HG03103 (cell line): ENCODE results near the gene CDH8.
"Not testable (repeated sequence)": the region's sequence is repeated elsewhere in the genome, so short reads cannot be mapped to it uniquely, and the experiment has no call there.

ENCODE experiments used
- ATAC-seq: cut with Tn5 transposase; IDR thresholded peaks from one replicate; pipeline ENCODE4 v1.9.1; 2021; ENCODE audit warnings: low read depth; ENCODE audit not compliant: unreplicated experiment

CDH8 gene

DNA sequence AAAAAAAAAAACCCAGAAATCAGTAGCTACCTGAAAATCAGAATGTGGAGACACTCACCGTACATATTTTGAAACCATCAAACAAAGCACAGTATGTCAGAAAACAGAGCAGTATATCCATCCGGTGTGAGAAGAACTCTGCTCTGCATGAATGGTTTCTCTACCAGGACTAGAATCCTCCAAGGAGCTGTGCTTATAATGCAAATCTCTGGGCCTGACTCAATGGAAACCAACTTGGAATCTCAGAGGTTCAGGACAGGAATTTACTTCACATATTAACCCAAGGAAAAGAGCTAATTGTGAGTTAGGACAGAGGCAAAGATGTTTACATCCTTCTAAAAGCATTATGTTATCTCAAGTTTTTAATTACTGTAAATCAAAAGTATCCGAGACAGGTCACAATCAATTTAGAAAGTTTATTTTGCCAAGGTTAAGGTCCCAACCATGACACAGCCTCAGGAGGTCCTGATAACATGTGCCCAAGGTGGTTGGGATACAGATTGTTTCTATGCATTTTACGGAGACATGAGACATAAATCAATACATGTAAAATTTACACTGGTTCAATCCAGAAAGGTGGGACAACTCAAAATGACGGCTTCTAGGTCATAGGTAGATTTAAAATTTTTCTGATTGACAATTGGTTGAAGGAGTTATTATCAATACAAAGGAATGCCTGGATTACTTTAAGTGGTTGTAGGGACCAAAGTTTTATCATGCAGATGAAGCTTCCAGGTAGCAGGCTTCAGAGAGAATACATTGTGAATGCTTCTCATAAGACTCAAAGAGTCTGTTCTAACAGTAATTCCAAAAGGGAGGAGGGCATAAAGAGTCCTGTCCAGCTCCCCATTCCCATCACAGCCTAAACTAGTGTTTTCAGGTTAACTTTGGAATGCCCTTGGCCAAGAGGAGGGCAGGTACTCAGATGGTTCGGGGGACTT, 164.1 kb downstream of the CDH8 start:
- ATAC-seq = no peak

DNA sequence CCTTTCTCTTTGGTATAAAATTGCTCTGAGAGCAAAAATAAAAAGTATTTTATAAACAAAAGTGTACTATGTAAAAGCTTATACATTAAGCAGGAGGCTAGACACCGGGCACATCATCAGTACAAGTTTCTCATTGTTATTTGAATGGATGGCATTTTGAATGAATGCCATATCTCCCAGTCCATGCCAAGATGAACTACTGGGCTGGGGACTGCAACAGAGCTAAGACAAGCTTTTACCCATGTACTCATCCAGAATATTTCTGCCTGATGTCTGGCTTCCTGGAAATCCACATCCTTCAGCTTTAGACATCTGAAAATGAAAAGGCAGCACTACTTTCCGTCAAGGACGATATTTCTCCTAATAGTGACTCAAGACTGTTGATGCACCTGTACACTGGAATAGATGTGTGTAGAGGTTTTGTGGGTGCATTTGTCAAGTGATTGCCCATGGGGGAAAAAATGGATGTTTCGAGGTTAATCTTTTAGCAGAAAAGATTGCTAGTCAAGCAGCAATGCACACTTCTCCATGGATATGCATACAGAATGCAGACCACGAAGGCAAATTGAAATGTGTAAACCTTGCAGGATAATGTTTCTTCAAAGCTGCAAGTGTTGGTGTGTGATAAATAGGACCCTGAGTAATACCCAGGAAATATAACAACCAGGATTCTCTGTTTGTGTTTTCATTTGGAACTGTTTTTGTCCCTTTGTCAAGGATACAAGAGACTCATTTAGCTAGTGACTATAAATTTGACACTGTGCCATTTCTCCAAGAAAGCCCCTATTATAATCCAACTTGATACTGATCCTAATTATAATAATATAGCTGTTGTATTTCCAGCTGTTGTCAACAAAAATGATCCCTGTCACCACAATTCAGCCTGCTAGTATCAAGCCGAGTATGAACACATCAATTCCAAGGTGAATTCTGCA, 173.8 kb downstream of the CDH8 start:
- no peak for ATAC-seq

DNA sequence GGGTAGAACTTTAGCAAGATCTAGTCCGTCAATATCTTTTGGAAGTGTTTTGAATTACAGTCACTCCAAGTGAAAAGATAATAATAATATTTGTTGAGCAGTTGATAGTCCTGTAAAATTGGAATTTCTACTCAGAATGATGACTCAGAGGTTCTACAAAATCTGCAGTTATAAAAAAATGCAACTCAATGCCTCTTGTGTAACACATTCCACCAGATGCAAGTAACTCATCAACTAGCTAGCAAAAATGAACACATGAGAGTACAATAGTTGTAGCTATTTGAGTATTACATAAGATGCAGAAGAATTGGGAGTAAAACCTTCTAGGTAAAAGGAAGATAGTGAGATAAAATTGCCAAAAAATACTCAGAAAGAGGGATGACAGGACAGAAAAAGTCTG, 177.2 kb downstream of the CDH8 start:
- ATAC-seq = no peak

DNA sequence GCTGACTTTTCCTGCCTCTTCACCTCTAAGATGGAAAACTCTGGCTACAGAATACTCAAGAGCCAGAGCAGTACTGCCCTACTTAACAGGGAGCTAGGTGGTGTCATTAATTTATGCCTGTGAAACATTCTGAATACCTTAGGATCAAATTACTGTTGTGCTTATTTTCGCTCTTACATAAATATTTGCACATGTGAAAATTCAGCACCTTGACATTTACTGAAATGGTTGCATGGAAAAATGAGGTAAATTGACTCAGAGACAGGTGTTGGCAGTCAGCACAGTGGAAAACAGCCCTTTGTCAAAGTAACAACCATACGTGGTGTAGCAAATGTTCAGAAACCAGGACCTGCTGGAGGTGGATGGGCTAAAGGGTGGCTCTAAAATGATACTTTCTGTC, 193.6 kb downstream of the CDH8 start:
- ATAC-seq = no peak

DNA sequence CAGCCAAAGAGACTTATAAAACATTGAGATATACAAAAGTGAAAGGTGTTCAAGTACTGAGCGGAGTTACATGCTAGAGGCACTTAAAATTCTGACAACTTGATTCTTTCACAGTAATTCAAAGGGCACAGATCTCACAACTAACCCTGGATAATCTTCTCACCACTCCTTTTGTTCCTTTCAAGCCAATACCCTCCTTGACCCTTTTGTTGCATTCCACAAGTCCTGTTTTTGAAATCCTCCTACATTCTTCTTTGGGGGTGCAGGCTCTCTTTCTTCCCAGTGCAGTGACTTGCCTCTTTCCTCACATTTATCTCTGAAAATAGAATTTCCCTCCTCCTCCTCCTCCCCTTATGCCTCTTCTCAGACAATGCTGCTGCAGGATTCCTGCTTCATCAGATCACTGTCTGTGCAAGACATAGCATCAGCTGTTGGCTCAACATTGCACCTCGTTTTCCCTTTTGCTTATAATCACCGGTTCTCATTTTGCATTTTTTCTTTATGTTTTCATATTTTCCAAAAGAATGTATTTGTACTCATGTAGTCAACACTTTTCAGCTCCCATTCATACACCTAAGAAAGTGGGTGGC, 199.3 kb downstream of the CDH8 start:
- ATAC-seq = no peak

DNA sequence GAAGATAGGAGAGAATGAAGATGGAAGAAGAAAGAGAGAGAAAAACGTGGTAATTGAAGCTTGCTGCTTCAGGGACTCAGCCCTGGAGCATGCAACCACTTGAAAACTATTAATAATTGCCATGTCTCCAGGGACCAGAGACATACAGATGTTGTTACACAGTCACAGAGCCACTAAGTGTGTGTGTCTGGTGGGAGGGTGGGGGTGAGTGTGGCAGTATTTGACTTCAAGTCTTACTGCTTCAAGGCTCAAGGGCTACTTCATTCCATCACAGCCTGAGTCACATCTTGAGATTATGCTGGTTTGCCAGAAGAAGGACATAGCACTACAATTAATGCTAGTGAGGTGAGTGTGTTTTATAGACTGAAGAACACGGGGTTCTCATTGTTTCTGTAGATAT, 202.2 kb downstream of the CDH8 start:
- ATAC-seq = no peak

DNA sequence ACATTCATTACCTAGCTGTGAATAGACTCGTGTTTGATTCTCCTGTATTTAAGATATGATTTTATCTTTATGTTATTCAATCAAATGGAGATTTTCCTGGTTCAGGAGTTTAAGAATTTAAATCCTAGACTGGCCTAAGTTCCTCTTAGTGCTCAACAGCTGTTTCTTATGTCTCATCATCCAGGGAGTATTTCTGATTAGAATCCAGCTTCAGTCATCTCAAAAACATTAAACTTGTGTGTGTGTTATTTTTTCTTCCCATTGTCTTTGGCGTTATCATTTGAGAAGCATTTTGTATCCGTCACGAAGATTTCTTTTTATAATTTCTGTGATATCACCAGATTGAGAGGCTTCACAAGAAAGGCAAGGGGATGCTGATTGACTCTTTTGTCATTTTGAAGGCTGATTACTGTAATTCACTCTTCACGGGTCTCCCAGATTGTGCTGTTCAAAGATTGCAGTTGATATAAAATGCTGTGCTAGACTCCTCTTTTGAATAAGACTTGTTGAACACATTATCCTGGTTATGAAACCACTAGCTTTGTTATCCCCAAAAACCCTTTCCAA, 204.8 kb downstream of the CDH8 start:
- ATAC-seq = no peak

DNA sequence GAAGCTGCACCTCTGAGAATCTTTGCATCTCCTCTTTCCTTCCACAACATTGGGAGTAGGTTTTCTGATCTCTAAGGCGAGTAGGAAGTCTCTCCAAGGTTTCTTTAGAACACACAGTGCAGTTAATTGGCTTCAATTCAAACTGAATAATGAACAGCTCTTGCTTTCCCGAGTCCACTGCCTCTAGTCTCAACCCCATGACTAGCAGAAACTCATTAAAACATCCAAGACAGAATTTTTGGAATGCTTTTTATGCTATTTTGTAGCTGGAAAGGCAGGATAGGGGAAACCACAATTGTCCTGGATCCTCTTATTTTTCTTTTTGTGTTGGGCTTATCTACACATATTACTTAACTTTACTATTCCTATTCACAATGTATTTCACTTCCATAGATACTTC, 206.6 kb downstream of the CDH8 start:
- no peak for ATAC-seq

DNA sequence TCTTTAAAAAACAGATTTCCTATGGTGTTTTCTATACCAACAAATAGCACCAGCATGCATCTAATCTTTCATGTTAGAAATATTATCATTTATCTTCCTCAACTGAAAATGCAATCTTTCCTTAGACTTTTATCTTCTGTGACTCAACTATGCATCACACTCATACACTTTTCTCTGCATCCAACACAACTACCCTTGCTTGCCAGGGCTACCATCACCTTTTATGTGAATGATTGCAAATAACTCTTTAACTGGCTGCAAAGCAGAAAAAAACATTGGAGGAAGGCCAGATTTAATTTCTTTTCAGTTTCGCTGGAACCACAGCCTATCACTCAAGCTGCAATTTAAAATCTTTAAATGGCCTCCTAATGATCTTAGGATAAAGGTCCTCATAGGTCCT, 212.9 kb downstream of the CDH8 start:
- ATAC-seq = no peak

DNA sequence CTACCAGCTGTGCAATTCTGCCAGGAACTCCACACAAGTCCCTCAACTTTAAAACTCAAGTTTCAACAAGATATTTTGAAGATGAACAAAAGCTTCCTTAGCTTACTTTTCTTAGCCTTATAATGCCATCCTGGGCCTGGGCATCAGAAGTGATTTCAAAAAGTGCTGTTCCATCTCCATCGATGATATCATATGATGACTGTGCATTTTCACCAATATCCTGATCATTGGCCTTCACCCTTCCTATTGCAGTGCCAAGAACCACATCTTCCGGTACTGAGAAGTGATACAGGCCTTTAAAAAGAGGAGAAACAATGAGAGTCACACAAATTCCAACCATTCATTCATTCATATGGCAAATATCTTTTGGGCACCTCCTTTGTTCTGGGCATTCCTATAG, 215.4 kb downstream of the CDH8 start:
- ATAC-seq = no peak

DNA sequence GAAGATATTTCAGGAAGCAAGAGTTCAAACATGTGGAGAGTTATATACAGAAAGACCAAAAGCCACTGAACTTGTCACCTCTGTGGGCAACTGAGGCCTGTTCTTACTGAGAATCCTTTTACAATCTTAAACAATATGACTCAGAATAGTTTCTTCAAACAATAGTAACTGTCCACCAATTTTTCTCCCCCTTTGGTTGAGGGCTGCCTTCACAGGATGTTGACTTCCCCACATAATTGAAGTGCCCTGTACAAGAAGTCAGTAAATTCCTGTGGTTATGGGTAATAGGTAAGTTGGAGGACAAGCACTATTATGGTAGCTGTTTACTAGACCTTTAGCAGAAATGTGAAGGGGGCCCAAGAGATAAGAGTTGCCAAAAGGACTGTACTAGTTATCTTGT, 215.8 kb downstream of the CDH8 start:
- ATAC-seq = no peak

DNA sequence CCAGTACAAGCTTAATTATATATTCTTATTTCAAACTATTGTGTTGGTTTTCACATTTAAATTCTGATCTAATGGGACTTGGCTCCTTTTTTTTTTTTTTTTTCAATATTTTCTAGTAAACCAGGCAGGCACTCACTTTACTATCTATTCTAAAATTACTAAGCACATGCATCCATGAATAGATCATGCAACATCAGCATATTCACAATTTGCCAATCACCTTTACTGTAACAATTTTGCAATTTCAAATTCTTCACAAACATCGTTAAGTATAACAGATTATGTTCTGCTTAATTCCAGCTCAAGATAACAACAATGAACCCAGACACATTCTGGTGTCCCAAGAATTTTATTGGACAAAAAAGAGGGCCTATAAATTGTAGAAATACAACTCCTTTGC, 217.4 kb downstream of the CDH8 start:
- ATAC-seq = no peak

DNA sequence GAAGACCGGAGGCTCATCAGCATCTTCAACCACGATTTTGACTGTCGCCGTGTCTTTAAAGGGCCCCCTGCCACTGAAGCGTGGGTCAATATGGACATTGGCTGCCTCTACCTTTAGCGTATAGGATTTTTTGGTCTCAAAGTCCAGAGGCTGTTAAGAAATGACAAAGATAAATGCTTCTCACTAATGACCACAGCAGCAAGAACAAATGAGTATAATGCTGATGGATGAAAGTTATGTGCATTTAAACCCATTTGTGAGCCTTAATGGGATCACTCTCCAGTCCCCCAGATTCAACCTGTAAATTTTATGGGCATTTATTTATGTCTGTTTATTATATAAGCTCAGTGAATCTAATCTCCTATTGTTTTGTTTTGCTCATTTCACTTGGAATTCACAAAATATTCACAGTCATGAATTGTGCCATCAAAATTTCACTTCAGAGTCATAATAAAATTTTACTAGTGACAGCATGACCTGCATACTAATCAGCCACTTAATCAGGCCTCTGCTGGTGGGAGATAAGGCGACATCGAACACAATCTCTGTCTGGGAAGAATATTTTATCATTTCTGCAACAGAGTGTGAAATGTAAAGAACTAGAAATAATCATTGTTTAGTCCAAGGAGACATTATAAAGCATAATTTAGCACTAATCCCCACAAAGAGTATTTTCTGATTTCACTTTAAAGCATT, 218.5 kb downstream of the CDH8 start:
- ATAC-seq = no peak

DNA sequence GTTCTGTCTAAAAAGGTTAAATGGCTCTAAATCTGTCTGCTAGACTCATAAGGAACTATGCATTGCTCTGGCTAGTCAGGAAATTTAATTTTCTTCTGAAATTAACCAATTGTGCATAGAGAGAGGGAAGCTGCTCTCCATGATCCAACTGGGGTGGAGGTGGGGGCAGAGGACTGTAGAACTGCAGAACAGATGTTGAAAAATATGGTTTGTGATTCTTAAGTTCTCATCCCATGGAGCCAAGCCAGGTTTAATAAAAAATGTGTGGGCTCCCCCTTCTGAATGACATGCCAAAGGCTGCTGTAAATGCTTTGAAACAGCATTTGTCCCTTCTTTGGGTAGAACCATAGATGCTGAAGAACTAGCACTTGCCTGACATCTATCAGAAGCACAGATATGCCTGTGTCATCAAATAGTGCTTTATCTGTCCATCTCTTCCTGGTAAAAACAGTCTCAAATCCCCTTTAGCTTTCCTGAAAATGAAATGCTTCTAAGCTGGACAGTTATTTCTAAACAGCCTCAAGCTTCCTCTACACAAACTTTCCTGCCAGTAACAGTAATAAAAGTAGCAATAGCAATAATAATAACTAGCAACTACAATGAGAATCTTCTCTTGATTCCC, 221.4 kb downstream of the CDH8 start:
- no peak for ATAC-seq

DNA sequence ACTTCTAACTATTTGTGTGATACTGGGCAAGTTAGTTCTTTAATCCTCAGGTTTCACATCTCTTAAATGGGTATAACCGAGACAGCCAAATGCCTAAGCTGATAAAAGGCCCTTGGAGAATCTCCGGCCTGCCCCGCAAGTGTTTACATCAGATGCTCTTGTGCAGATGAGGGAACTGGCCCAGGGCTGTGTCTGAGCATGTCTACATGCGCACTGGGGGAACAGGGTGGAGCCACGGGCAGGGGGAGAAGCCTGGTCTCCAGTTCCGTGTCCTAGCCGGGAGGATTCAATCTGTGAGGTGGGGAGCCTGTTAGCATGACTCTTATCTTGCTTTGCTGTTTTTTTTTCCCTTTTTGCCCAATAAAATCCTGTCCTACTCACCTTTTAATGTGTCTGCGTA, 222.9 kb downstream of the CDH8 start:
- ATAC-seq = no peak

DNA sequence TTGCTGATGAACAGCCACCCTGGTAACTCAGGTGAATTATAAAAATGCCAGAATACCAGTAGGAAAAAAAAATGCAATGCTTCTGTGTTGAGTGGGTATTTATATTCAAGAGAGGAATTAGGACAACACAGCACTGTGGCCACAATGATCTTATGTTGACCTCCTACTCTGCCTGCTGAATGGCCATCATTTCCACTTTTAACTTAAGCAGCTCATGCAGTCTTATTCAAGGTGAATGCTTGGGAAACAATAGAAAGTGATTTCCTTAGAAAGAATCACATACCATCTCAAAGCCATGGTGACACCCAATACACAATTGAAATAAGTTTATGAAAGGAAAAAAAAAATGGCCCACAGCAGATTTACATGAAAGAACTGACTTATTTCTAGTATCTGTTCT, 224.0 kb downstream of the CDH8 start:
- ATAC-seq = no peak

DNA sequence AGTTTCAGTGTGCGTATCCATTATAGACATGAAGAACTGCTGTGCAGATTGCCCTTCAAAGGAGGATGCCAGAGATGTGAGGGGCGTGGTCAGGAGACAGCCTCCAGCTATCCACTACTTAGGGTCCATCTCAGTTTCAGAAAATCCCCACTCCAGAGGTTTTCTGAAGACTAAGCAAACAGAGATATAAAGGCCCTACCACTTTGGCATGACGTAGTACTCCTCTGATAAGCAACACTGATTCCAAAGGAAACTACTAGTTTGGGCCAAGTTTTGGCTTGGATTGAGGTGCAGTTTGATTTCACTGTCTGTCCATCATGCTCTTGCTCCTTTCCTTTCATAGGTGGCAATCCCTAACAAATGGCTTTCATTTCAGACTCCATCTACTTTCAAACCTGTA, 228.7 kb downstream of the CDH8 start:
- ATAC-seq = no peak

DNA sequence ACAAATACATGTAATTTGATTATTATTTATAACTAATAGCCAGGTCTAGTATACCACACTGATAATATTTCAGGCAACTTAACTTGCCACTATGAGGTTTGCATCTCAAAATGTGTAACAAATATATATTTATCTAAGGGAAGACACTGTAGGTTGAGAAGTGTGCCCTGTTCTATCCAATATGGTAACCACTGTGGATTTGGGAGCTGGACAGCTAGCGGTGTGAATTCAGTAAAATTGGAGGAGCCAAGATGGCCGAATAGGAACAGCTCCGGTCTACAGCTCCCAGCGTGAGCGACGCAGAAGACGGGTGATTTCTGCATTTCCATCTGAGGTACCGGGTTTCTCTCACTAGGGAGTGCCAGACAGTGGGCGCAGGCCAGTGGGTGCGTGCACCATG, 235.0 kb downstream of the CDH8 start:
- not testable (repeated sequence) for ATAC-seq

DNA sequence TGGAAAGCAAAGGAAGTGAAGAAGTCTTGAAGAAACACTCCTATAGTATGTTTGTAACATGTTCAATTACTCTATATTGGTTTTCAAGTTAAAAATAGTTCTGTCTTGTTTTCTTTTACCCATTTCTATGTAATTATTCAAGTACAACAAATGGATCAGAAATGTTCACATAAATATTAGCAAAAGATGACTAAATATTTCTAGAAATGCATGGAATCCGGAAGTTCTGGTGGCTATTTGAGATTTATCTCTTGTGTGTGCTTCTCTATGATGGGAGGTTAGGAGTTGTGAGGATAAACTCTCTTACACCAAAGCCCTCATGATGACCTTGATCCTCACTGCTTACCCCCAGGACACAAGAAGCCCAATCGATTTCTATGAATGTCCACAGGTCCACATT, 237.5 kb downstream of the CDH8 start:
- no peak for ATAC-seq

DNA sequence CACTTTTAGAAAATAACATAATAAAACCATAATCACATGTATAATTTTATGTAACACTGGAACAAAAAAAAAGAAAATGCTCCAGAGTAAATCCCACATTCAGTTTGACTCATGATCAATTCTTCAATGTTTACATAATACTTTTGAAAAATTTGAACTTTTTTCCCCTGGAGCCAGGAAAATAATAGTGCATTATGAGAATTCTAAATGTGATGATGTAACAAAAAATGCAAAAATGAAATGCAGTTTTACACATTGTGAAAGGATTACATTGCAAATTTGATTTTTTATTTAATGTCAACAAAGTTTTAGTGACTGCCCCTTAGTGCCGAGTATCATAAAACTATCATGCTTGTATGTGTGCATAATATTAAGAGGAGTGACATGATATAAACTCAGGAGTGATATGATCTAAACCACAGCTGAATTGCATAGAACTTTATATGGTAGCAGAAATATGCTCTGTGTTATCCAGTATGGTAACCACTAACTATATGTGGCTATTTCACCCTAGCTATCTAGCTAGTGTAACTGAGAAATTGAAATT, 238.2 kb downstream of the CDH8 start:
- no peak for ATAC-seq
